ENCODE results near the gene CALCOCO2.

DNA sequence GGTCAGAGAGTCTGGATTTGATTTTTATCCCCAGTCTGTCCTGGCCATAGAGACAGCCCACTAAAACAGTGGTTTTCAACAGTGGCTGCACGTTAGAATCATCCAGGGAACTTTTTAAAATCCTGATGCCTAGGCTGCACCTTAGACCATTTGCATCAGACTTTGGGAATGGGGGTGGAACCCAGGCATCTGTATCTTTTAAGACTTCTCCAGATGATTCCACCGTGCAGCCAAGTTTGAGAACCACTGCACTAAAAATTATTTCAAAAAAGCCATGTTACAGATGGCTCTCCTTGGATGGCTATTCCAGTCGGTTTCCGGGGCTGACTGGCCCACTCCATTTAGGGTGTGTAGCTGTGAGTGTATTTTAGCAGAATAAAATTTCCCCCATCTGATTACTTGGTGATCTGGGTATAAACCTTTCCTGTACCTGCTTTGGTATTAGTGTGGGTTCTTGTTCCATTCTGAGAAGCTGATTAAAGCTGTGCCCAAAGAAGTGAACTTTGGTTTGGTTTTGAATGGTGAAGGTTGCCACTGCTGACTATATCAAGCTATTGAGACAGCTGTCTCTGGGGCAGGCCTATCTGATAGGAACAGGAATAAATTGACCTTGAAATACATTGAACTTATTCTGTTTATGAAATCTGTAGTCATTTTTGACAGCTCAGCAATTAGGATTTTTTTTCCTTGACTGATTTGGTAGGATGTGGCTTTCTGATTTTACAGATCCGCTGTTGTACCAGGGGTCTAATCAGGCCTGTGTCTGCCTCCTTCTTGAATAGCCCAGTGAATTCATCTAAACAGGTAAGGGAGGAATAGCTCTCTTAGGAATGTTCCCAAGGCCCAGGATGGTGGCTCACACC is 63.0 kb downstream of the CALCOCO2 start:
- TF ChIP-seq GATA2 (IDR thresholded peaks at IDR 0.05; ENCODE audit: low read depth, low read length) (no peak), GATA3 (IDR thresholded peaks at IDR 0.05; ENCODE audit: low read depth, low read length) (no peak)

Data from SH-SY5Y (cell line).